Dermis blood vessel endothelial cell (primary cell): Measurements from ENCODE around the gene SIDT2. TPM values are rescaled to one million over a fixed set of nuclear protein-coding genes. Genes with fewer than 3 reads are reported as not detected.

Source experiments
- DNase-seq: peaks from one replicate; pipeline ENCODE4 v3.0.0; 2010
- total RNA-seq: library from RNA; depleted of rRNA; stranded (reverse); fragments of >200 nt; gene quantifications from 2 replicates; pipeline ENCODE4 v1.2.3, GENCODE V29; 2014

The SIDT2 gene
- total RNA-seq, 1 donor from 2014 or later, result 10.4 TPM

DNA sequence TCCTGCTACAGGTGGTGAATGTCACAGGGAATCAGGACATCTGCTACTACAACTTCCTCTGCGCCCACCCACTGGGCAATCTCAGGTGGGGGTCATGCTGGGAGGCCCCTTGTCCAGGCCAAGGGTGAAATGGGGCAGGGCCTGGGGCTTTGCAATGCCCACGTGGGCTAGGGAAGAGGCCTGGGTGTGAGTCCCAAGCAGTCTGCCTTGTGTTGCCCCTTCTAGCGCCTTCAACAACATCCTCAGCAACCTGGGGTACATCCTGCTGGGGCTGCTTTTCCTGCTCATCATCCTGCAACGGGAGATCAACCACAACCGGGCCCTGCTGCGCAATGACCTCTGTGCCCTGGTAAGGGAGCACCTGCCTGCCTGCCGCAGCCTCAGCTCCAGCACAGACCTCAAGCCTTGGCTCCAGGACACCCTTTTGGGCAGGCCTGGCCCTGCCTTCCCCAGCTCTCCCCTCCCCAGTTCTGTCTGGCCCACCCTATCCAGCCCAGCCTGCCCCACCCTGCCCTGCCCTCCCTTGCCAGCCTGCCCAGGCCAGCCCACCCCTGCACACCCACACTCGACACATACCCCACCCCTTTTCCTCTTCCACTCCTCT is 11.5 kb downstream of the SIDT2 start:
- no peak for DNase-seq

DNA sequence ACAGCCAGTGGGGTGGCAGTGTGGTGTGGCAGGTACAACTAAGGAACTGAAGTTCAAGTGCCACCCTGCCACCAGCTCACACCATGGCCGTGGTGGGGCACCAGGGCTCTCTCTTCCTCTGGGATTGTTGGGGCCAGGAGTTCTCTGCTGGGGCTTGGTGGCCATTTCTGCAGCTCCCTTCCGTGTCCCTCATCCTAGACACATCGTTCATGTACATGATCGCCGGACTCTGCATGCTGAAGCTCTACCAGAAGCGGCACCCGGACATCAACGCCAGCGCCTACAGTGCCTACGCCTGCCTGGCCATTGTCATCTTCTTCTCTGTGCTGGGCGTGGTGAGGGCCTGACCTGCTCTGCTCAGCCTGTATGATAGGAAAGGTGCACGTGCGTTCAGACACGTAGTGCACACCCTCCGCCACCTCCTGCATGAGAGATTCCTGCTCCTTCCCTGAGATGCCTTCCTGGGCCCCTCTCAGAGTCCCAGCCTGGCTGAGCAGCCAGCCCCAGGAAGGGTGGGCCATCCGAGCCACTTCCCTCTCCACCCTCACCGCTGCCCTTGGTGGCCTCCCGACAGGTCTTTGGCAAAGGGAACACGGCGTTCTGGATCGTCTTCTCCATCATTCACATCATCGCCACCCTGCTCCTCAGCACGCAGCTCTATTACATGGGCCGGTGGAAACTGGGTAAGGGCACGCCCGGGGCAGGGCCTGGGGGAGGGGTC is 13.3 kb downstream of the SIDT2 start:
- no peak for DNase-seq

DNA sequence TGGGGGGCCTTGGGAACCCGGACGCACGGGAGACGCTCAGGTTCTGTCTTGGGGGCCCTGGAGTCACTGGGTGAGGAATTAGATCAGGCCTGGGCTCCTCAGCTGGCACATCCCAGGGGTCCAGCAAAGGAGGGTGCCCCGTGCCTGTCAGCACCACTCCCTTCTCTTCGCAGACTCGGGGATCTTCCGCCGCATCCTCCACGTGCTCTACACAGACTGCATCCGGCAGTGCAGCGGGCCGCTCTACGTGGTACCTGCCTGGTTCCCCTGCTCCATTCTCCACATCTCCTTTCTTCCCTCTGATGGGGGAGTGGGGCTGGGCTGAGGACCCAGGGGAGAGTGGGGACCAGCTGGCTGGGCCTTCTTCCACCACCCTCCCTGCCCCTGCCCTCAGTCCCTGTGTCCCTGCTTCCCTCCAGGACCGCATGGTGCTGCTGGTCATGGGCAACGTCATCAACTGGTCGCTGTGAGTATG is 13.9 kb downstream of the SIDT2 start:
- no peak for DNase-seq

DNA sequence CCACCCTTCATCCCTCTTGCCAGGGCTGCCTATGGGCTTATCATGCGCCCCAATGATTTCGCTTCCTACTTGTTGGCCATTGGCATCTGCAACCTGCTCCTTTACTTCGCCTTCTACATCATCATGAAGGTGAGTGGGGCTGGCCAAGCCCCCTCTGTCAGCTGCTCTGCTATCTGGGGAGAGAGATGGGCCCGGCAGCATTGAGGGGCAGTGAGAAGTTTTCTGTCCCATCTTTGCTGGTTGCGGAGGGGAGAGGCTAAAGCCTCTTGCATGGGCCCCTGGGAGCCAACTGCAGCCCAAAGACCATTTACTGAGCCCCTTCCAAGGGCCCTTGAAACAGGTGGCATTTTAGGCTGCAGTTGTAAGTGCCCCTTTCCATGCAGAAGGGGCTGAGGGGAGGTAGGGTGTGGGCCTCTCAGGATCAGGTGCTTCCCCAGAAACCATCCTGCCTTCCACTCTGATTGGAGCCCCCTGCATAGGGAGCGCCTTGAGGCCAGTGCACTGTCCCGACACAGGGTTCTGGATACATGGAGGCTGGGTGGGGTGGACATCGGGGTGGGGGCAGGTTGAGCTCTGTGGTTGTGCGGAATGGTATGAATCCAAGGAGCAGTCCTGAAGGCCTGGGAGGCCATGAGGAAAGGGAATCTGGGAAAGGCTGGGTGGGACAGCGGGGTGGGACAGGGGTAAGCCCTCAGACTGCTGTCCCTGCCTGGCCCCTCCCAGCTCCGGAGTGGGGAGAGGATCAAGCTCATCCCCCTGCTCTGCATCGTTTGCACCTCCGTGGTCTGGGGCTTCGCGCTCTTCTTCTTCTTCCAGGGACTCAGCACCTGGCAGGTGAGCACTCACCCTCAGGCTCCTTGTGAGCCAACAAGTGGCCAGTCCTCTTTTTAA is 14.8 kb downstream of the SIDT2 start:
- DNase-seq, result no peak

DNA sequence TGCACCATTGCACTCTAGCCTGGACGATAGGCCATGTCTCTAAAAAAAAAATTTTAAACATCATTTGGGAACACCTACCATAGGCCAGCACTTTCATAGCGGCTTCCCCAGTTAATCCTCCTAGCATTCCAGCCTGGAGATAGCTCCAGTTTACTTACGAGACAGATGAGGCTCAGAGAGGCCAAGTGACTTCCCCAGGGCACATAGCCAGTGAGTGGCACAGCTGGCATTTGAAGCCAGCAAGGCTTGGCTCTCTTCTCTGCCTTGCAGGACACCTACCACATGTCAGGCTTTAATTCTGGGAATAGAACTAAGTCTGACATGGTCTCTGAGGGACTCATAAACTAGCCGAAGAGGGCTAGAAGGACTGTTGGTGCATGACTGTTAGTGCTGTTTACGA is 15.7 kb downstream of the SIDT2 start:
- no peak for DNase-seq

DNA sequence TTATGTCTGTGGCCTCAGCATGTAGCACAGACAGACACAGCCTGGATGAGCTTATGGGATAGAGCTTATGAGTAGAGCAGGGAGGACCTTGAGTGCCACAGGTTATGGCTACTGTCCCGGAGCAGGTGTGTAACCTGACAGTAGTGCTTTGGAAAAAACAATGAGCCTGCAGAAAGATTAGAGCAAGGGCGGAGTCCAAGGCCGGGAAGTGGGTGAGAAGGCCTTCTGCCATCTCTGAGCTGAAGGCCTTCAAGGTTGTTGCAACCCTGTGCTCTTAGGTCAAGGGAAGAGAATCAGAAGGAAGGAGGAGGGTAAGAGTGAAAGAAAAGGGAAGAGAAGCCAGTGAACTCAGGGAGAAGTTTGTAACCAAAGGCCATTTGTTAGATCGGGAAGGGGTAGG is 16.7 kb downstream of the SIDT2 start:
- no peak for DNase-seq

DNA sequence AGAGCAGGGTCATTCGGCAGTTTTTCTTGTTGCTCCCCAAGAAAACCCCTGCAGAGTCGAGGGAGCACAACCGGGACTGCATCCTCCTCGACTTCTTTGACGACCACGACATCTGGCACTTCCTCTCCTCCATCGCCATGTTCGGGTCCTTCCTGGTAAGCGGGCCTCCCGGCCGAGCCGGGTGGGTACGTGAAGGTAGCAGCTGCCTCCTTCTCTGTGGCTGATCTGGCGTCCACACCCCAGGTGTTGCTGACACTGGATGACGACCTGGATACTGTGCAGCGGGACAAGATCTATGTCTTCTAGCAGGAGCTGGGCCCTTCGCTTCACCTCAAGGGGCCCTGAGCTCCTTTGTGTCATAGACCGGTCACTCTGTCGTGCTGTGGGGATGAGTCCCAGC is 17.2 kb downstream of the SIDT2 start:
- no peak for DNase-seq

DNA sequence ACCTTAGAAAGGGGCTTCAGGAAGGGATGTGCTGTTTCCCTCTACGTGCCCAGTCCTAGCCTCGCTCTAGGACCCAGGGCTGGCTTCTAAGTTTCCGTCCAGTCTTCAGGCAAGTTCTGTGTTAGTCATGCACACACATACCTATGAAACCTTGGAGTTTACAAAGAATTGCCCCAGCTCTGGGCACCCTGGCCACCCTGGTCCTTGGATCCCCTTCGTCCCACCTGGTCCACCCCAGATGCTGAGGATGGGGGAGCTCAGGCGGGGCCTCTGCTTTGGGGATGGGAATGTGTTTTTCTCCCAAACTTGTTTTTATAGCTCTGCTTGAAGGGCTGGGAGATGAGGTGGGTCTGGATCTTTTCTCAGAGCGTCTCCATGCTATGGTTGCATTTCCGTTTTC is 18.5 kb downstream of the SIDT2 start:
- no peak for DNase-seq

DNA sequence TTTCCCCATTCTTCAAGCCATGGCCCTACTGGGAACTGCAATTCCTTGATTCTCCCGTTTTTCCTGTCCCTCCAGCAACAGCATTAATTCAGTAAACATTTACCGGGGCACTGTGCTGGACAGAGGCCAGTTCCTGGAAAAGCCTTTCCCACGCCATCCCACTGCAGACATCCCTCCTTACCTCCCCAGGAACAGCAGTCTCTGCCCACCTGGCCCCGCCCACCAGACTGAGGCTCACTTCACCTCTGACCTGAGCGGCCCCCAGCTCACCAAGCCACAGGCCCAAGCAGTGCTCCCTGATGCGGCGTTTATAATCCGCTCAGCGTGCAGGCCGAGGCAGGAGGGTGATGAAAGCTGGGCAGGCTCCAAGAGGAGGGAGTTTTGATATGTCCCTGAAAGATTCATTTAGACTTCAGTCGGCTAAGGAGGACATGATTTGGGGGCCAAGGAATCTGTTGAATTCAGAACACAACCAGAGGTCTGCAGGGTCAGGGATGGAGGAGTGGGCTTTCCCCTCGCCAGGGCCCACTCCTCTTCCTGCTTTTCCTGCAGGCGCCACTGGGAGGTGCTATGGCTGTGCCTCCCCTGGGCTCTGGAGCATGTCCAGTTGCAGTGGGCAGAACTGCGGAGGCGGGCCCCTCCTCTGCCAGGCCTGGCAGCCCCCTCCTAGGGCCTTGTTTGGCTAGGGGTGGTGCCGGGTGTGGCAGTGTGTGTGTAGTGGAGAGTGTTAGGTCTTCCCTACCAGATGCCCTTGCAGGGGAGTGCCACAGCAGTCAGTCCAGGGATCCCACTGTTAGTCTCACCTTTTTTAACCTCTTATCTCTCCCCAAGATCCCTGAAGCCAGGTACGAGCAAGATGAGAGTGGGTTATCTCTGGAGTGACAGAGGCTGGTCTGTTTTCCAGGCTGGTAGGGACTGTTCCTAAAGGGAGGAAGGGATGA is 19.2 kb downstream of the SIDT2 start:
- peak; percentile 28 for DNase-seq

DNA sequence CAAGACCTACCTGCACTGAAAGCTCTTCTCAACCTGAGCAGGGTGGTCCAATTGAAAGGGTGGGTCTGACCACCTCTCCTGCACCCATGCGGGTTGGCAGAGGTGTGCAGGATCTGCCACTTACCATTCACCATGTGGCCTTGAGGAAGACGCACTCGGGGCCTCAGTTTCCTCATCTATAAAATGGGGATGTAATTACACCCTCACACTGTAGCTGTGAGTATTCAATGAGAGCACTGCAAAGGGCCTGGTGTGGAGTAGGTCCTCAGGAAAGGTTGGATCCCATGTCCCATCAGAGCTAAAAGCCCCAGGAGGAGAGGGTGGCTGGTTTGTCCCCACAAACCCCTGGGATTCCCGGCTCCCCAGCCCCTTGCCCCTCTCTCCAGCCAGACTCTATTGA is 20.1 kb downstream of the SIDT2 start:
- DNase-seq, result no peak

DNA sequence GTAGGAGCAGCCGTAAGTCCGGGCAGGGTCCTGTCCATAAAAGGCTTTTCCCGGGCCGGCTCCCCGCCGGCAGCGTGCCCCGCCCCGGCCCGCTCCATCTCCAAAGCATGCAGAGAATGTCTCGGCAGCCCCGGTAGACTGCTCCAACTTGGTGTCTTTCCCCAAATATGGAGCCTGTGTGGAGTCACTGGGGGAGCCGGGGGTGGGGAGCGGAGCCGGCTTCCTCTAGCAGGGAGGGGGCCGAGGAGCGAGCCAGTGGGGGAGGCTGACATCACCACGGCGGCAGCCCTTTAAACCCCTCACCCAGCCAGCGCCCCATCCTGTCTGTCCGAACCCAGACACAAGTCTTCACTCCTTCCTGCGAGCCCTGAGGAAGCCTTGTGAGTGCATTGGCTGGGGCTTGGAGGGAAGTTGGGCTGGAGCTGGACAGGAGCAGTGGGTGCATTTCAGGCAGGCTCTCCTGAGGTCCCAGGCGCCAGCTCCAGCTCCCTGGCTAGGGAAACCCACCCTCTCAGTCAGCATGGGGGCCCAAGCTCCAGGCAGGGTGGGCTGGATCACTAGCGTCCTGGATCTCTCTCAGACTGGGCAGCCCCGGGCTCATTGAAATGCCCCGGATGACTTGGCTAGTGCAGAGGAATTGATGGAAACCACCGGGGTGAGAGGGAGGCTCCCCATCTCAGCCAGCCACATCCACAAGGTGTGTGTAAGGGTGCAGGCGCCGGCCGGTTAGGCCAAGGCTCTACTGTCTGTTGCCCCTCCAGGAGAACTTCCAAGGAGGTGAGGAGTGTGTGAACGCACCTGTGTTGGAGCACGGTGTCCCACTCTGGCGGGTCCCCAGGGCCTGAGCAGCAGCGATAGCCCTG is 20.7 kb downstream of the SIDT2 start, which contains the start of gene TAGLN:
TAGLN (plus strand) TSS at position 318 of the 863 bp plus-strand sequence. CDS start 3,644 bp downstream, outside the sequence.
- peak; percentile 66 for DNase-seq

DNA sequence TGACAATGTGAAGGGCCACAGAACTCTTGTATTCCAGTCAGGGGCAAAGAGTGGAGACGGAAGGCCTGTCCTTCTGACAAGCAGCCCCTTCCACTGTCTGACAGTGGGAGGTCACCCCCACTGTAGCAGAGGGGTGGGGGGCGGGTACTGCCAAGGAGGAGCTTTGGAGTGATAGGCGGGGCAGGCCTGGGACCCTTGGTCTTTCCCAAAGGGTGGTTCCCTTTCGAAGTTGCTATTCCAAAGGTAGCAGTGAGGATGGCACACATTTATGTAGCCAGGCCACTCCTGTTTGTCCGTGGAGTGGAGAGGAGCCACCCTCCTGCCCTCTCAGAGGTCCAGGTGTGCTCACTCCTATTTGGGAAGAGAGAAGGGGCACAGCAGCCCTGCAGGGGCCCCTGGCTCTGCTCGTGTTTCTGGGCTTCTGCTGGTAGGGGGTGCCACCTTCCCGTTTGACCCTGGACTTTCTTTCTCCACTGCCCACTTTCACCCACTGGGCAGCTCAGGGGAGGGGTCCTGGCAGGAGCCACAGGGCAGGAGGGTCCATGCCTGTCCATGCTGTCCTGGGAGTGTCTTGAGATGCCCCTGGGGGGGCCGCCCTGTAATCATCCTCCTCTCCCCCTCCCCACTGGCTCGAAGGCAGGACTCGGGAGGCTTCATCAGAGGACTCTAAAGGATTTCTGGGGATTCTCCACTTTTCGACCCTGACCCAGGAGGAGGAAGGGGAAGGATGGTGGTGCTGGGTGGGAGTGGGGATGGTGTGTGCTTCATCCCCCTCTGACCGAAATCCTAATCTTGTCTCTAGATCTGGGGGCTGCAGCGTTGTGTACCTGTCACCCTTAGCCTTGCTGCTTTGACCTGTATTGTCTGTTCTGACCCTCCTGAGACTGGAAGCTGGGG is 21.6 kb downstream of the SIDT2 start:
- no peak for DNase-seq

DNA sequence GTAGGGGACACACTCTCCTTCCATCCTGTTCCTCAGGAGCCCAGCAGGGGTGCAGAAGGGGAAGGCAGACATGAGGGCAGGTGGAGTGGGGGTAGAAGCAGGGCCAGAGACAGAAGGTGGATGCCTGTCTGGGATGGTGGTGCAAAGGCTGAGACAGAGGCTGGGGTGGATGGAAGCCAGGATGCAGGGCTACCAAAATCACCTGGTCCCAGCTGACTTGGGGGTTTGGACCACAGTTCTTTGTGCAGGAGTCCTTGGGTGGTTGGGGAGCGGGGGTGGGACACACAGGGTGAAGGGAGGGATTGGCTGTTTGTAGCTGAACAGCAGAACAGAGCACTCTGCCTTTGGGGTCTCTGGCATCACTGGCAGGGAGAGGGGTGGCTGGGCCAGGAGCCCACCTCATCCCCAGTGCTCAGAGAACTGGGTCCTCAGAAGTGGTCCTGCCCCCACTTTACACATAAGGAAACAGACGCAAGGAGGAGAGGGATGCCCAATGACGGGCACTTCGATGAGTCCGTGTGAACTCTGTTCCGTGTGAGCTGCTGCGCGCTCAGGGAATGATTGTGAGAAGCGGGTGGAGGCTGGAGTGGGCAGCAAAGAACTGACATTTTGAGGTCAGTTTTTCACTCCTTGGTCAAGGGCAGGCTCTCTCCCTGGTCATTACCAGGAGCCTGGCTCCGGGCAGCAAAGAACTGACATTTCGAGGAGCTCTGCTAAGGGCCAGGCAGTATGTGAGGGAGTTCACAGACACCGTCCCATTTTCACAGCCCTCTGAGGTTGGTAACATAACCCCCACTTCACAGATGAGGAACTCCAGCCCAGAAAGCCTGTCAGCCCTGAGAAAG is 22.5 kb downstream of the SIDT2 start:
- no peak for DNase-seq

DNA sequence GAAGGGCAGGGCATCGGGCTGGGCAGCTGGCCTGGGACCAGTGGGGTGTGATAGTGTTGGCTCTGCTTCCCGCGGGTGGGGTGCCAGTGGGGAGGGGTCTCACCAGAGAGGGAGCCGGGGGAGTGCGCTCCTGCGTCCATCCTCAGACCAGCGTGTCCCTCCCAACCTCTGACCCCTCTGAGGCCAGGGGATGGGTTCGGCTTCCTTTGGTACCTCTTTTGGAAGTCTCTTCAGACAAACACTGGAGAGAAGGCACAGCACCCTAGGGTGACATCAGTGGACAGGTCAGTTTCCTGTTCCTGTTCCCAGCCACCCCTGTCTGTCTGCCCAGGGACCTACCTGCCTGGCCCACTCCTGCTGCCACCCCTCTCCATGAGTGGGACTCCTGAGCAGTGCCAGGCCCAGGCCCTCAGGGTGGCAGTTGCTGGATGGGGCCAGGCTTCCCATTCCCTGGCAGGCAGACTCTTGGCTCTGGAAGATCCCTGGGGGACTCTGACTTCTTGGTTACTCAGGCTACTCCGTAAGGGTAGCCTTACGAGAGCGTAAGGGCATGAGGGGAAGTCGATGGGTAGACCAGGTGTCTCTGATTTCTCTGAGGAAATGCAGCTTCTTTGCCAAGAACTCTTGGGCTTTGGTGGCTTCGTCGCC is 23.2 kb downstream of the SIDT2 start:
- no peak for DNase-seq

DNA sequence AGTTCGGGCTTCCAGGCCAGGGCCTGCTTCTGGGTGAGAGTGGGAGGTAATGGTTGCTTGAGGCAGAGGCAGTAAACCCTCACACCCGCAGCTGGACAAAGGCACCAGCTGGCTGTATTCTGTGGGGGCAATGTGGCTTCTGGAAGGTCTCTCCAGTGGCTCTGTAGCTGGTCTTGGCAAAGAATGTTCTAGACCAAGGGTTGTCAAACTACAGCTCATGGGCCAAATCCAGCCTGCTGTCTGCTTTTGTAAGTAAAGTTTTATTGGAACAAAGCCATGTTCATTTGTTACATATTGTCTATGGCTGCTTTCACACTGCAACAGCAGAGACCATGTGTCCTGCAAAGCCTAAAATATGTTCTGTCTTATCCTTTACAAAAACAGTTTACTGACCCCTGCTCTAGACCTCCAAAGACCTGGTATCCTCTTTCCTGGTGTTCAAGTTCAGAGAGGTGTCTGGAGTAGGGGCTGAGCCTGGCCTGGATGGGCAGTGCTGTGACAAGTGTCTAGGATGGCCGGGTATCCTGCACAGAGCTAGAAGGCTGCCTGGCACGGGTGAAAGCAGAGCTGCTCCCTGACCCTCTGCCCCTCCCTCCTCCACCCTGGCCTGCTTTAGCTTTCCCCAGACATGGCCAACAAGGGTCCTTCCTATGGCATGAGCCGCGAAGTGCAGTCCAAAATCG is 24.0 kb downstream of the SIDT2 start:
- no peak for DNase-seq

DNA sequence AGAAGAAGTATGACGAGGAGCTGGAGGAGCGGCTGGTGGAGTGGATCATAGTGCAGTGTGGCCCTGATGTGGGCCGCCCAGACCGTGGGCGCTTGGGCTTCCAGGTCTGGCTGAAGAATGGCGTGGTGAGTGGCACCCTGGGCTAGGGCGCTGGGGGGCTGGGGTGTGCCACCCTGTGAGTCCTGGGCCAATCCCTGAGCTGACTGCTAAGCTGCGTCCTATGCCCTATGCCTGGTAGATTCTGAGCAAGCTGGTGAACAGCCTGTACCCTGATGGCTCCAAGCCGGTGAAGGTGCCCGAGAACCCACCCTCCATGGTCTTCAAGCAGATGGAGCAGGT is 24.5 kb downstream of the SIDT2 start:
- no peak for DNase-seq

DNA sequence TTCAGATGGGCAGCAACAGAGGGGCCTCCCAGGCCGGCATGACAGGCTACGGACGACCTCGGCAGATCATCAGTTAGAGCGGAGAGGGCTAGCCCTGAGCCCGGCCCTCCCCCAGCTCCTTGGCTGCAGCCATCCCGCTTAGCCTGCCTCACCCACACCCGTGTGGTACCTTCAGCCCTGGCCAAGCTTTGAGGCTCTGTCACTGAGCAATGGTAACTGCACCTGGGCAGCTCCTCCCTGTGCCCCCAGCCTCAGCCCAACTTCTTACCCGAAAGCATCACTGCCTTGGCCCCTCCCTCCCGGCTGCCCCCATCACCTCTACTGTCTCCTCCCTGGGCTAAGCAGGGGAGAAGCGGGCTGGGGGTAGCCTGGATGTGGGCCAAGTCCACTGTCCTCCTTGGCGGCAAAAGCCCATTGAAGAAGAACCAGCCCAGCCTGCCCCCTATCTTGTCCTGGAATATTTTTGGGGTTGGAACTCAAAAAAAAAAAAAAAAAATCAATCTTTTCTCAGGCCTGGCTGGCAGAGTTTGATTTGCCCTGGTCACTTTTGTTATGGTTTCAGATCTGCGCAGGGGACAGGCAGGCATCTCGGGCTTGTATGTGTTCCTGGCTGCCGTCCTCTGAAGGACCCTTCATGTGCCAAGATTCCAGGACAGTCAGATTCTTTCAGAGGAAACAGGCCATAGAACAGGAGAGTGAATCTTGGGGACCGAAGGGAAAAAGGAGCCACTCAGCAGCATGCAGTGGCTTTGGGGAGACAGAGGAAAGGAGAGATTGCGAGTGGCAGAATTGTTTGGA is 25.9 kb downstream of the SIDT2 start:
- DNase-seq, result no peak
